Measurements from ENCODE around the gene ACYP2. TPM values are rescaled to one million over a fixed set of nuclear protein-coding genes. Genes with fewer than 3 reads are reported as not detected.

ACYP2 gene
- total RNA-seq, 4 donors from 2014 or later: 8.4 to 14.0 (median 9.8) TPM

DNA sequence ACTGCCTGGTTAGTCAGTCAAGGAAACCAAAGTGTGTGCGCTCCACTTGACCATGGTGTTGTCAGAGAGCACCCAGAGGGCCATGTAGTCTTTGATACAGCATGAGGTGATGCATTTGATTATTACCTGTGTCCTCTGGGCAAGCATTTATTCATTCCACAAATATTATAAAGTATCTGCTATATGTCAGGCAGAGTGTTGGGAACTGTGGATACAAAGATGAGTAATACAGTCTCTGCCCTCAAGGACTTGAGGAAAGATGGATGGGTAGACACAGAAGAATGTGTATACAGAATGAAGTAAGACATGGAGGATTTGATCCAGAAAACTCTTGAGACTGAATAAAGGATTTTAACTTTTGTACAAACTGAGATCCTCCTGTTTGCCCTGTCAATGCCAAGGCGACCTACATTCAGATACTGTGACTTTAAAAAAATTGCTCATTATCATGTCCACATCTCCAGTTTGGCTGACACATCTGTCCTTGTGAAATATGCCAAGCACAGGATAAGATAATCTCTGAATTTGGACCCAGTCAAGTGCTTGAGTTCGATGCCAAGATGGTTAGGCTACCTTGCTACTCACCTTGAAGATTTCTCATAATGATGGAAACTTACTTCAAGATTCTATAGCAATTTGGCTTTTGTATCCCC is 50.8 kb downstream of the ACYP2 start:
- no peak overlapping the region for H3K27ac ChIP-seq
- H3K9me3 ChIP-seq: no peaks in the 10 kb centered on the region
- H3K4me3 ChIP-seq: no peak overlapping the region
- no peak for DNase-seq
- TF ChIP-seq POLR2A (IDR thresholded peaks at IDR 0.05): no peak
- TF ChIP-seq, protein P1, sequence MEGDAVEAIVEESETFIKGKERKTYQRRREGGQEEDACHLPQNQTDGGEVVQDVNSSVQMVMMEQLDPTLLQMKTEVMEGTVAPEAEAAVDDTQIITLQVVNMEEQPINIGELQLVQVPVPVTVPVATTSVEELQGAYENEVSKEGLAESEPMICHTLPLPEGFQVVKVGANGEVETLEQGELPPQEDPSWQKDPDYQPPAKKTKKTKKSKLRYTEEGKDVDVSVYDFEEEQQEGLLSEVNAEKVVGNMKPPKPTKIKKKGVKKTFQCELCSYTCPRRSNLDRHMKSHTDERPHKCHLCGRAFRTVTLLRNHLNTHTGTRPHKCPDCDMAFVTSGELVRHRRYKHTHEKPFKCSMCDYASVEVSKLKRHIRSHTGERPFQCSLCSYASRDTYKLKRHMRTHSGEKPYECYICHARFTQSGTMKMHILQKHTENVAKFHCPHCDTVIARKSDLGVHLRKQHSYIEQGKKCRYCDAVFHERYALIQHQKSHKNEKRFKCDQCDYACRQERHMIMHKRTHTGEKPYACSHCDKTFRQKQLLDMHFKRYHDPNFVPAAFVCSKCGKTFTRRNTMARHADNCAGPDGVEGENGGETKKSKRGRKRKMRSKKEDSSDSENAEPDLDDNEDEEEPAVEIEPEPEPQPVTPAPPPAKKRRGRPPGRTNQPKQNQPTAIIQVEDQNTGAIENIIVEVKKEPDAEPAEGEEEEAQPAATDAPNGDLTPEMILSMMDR (IDR thresholded peaks at IDR 0.05): no peak
- no peaks in the 10 kb centered on the region for H3K4me1 ChIP-seq
- H3K27me3 ChIP-seq: no peaks in the 10 kb centered on the region
- H3K36me3 ChIP-seq: no peaks in the 10 kb centered on the region

DNA sequence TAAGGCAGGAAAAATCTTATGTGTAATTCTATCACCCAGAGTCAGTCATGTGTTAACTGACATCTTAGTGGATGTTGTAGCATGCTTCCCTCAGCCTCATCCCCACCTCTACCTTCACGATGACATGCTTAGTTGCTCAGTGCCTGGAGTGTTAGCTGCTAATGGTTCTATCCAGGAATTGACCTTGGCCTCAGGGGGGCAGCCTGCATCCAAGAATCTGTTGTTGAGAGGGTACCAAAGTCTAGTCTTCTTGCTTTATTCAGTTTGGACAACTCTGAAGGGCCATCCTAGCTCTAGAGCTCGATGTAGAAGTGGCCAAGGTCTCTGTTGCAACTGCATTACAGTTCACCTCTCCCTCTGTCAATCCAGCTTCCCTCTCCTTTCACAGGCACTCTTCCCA is 61.2 kb downstream of the ACYP2 start:
- Histone ChIP-seq H3K27ac (no peak overlapping the region), H3K36me3 (no peaks in the 10 kb centered on the region), H3K27me3 (no peaks in the 10 kb centered on the region), H3K4me1 (no peaks in the 10 kb centered on the region), H3K9me3 (no peaks in the 10 kb centered on the region), H3K4me3 (no peak overlapping the region)
- no peak for DNase-seq
- TF ChIP-seq, protein P1 (IDR thresholded peaks at IDR 0.05): peak in 2 of 6 experiments; percentile 18 to 25
- TF ChIP-seq POLR2A (IDR thresholded peaks at IDR 0.05): no peak

DNA sequence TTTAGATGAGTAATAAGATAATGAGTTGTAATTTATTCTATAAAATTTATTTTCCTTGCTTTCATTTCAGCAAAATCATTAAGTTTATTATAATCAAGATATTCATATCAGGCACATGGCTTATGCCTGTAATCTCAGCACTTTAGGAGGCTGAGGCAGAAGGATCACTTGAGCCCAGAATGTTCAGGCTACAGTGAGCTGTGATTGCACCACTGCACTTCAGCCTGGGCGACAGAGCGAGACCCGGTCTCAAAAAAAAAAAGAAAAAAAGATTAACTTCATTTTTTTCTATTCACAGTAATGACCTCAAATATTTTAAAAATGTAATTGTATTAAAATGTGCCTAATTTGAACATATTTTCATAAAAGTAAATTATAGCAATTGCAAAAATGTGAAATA is 67.9 kb downstream of the ACYP2 start:
- Histone ChIP-seq H3K4me3 (no peak overlapping the region), H3K27ac (no peak overlapping the region), H3K27me3 (no peaks in the 10 kb centered on the region), H3K36me3 (no peaks in the 10 kb centered on the region), H3K4me1 (no peaks in the 10 kb centered on the region), H3K9me3 (no peaks in the 10 kb centered on the region)
- TF ChIP-seq, protein P1 (IDR thresholded peaks at IDR 0.05): no peak
- no peak for TF ChIP-seq POLR2A (IDR thresholded peaks at IDR 0.05)
- no peak for DNase-seq

DNA sequence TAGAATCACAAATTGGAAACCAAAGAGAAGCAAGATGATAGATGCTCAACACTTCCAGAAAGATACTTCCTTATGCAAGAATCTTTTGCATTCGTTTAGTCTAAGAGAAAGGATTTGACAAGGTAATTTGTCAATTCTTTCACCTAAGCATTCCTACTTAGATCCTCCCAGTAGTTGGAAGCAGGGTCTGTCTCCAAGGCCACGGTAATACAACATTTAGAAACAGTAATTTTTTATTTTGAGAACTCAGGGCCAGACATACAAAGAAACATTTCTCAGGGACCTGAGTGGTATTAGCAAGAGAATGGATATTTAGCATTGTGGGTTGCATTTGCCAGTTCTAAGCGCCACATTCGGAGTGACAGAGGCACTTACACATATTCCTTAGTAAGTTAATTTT is 68.6 kb downstream of the ACYP2 start:
- no peak for DNase-seq
- Histone ChIP-seq H3K27ac (no peak overlapping the region), H3K9me3 (no peaks in the 10 kb centered on the region), H3K27me3 (no peaks in the 10 kb centered on the region), H3K36me3 (no peaks in the 10 kb centered on the region), H3K4me1 (no peaks in the 10 kb centered on the region), H3K4me3 (no peak overlapping the region)
- no peak for TF ChIP-seq POLR2A (IDR thresholded peaks at IDR 0.05)
- TF ChIP-seq, protein P1 (IDR thresholded peaks at IDR 0.05): no peak

GRCh38 chr2:54185105-54185504 is 69.7 kb downstream of the ACYP2 start:
- Histone ChIP-seq H3K36me3 (no peaks in the 10 kb centered on the region), H3K4me3 (no peak overlapping the region), H3K27ac (no peak overlapping the region), H3K9me3 (no peaks in the 10 kb centered on the region), H3K27me3 (no peaks in the 10 kb centered on the region), H3K4me1 (no peaks in the 10 kb centered on the region)
- no peak for TF ChIP-seq POLR2A (IDR thresholded peaks at IDR 0.05)
- TF ChIP-seq, protein P1 (IDR thresholded peaks at IDR 0.05): no peak
- DNase-seq: no peak

- Histone ChIP-seq H3K4me1 (no peaks in the 10 kb centered on the region), H3K27me3 (no peaks in the 10 kb centered on the region), H3K36me3 (no peaks in the 10 kb centered on the region), H3K27ac (no peak overlapping the region), H3K9me3 (no peaks in the 10 kb centered on the region), H3K4me3 (no peak overlapping the region)
- DNase-seq: no peak
- TF ChIP-seq, protein P1 (IDR thresholded peaks at IDR 0.05): no peak
- no peak for TF ChIP-seq POLR2A (IDR thresholded peaks at IDR 0.05)
Observed at GRCh38 chr2:54187331-54187730, 71.9 kb downstream of the ACYP2 start.

Data from Peyer's patch (tissue), 4 donors.